ENCODE measurements around the gene DGKD. TPM values are rescaled to one million over a fixed set of nuclear protein-coding genes. Genes with fewer than 3 reads are reported as not detected.
A peak's percentile ranks its signal among the peaks of the same experiment; 100 is the strongest.

Gene DGKD
- total RNA-seq, 1 experiment from 2014 or later: 28.2 TPM

- Histone ChIP-seq H3K4me3 (no peak overlapping the region), H3K36me3 (peaks cover 48% of the 10 kb centered on the region), H3K27me3 (no peaks in the 10 kb centered on the region), H3K9me3 (replicated peaks) (no peaks in the 10 kb centered on the region; the same call in 1 of the 2 replicates), H3K27ac (no peak overlapping the region), H3K4me1 (peaks cover 10% of the 10 kb centered on the region)
- no peak for DNase-seq
Observed at GRCh38 chr2:233481368-233482142, 127.3 kb downstream of the DGKD start.

DNA sequence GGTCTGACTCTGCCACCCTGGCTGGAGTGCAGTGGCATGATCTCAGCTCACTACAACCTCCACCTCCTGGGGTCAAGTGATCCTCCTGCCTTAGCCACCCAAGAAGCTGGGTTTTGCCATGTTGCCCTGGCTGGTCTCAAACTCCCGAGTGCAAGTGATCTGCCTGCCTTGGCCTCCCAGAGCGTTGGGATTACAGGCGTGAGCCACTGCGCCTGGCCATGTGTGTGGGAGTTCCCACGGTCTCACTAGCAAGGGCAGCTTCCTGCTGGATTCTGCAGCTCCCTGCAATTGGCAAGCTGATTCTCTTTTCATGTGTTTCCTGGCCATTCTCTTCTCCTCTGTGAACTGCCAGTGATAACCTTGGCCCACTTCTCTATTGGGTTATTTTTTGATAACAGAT, 128.3 kb downstream of the DGKD start:
- Histone ChIP-seq H3K9me3 (replicated peaks) (no peaks in the 10 kb centered on the region; the same call in 1 of the 2 replicates), H3K36me3 (peaks cover 48% of the 10 kb centered on the region), H3K27ac (no peak overlapping the region), H3K27me3 (no peaks in the 10 kb centered on the region), H3K4me1 (peaks cover 20% of the 10 kb centered on the region), H3K4me3 (no peak overlapping the region)
- no peak for DNase-seq

DNA sequence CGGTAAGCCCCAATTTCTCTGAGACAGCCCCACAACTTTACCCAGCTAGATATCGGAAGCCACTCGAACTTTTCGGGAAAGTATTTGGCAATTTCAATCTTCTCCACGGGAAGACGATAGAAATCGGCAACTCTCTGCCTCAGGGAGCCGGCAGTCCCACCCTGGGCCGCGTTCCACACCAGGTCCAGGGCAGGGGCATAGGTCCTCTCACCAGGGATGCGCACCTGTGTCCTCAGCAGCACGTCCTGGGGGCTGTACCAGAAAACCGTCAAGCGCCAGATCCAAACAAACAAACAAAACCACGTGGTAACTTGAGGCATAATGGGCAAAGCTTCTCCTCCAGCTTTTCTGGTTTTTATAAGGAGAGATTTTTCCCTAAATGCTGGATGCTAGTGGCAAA, 131.4 kb downstream of the DGKD start:
- DNase-seq: no peak
- Histone ChIP-seq H3K27me3 (no peaks in the 10 kb centered on the region), H3K4me3 (no peak overlapping the region), H3K36me3 (peaks cover 51% of the 10 kb centered on the region), H3K27ac (peak overlapping the region; percentile 79; the same call in 1 of the 2 replicates), H3K9me3 (replicated peaks) (no peaks in the 10 kb centered on the region; the same call in 1 of the 2 replicates), H3K4me1 (peaks cover 30% of the 10 kb centered on the region)

GRCh38 chr2:233486357-233486756, 132.1 kb downstream of the DGKD start:
- no peak for DNase-seq
- Histone ChIP-seq H3K4me3 (no peak overlapping the region), H3K36me3 (peaks cover 48% of the 10 kb centered on the region), H3K4me1 (peaks cover 30% of the 10 kb centered on the region), H3K27me3 (no peaks in the 10 kb centered on the region), H3K27ac (peak overlapping the region; percentile 79), H3K9me3 (replicated peaks) (no peaks in the 10 kb centered on the region; the same call in 1 of the 2 replicates)

GRCh38 chr2:233486778-233487552, 132.7 kb downstream of the DGKD start:
- Histone ChIP-seq H3K27ac (peak overlapping the region; percentile 79), H3K36me3 (peaks cover 46% of the 10 kb centered on the region), H3K27me3 (no peaks in the 10 kb centered on the region), H3K4me1 (peaks cover 30% of the 10 kb centered on the region), H3K4me3 (no peak overlapping the region), H3K9me3 (replicated peaks) (no peaks in the 10 kb centered on the region; the same call in 1 of the 2 replicates)
- DNase-seq: peak; percentile 28 to 34

DNA sequence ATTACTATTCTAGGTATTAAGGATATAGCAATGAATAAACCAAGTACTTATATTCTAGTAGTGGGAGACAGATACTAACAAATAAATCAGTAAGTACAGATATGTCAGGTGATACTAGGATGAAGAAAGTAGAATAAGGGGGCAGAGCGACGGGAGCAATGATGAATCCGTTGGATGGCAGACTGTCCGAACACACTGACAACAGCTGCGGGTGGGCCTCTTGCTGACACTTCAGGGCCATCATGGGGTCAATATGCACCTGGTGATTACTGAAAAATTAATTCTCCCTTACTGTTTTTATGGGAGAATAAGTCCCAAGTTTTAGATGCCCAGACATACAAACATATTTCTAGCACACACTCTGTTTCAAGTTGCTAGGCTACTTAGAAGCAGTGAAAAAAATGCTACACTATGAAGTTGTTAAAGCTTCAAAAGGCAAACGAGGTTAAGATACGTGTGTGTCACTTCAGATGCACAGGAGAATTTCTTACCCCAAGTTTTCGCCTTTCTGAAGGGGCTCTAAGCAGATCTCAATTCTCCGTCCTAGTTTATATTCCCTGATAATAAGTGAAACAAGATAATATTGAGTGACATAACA, 133.6 kb downstream of the DGKD start:
- H3K27ac ChIP-seq: peak overlapping the region; percentile 79
- peak; percentile 64 to 71 for DNase-seq
- H3K4me3 ChIP-seq: no peak overlapping the region
- peaks cover 47% of the 10 kb centered on the region for H3K36me3 ChIP-seq
- H3K27me3 ChIP-seq: no peaks in the 10 kb centered on the region
- no peaks in the 10 kb centered on the region; the same call in 1 of the 2 replicates for H3K9me3 ChIP-seq (replicated peaks)
- H3K4me1 ChIP-seq: peaks cover 30% of the 10 kb centered on the region

- no peaks in the 10 kb centered on the region for H3K27me3 ChIP-seq
- no peaks in the 10 kb centered on the region for H3K9me3 ChIP-seq (replicated peaks)
- H3K4me1 ChIP-seq: peaks cover 30% of the 10 kb centered on the region
- H3K27ac ChIP-seq: no peak overlapping the region
- H3K4me3 ChIP-seq: no peak overlapping the region
- peaks cover 34% of the 10 kb centered on the region for H3K36me3 ChIP-seq
- no peak for DNase-seq
Observed at GRCh38 chr2:233489143-233489542, 134.8 kb downstream of the DGKD start.

DNA sequence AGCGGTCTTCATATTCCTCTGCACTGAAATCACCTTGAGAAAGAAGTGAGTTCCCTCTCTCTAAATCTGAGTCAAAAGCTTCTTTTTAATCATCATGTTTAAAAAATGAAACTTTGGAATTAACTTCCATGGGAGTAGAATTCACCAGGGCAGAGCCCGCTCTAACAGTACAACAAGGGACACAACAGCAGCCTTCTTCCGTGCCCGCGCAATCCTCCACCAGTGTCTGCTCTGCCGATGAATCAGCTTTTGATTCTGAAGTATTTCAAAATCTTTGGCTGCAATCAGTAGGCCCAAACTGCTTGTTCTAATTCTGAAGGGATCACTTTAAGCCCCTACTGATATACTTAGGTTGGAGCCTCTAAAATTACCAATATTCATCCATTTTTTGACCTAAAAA, 135.4 kb downstream of the DGKD start:
- Histone ChIP-seq H3K27me3 (no peaks in the 10 kb centered on the region), H3K9me3 (replicated peaks) (no peaks in the 10 kb centered on the region), H3K27ac (no peak overlapping the region), H3K36me3 (peaks cover 29% of the 10 kb centered on the region), H3K4me3 (no peak overlapping the region), H3K4me1 (peaks cover 30% of the 10 kb centered on the region)
- DNase-seq: no peak

DNA sequence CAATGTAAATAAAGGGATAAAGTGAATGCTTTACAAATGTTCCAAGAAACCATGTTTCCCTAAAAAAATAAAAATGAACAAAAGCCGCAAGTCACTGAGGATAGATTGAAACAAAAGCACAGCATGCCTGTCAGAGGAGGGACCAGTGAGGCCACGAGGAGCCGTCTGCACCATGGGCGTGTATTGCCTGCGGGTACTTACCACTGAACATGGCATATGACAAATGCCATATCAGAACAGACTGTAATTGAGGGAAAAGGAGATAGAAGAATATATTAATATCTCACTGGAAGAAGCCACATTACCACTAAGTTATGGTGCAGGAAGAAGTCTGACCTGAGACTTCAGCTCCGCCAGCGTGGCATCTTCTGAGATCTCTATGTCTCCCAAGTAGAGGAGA, 136.5 kb downstream of the DGKD start:
- no peak for DNase-seq
- peaks cover 28% of the 10 kb centered on the region for H3K4me1 ChIP-seq
- H3K9me3 ChIP-seq (replicated peaks): no peaks in the 10 kb centered on the region
- no peak overlapping the region for H3K27ac ChIP-seq
- no peak overlapping the region for H3K4me3 ChIP-seq
- H3K36me3 ChIP-seq: peaks cover 24% of the 10 kb centered on the region
- no peaks in the 10 kb centered on the region for H3K27me3 ChIP-seq

- Histone ChIP-seq H3K36me3 (peaks cover 27% of the 10 kb centered on the region), H3K27me3 (no peaks in the 10 kb centered on the region), H3K4me3 (no peak overlapping the region), H3K4me1 (peaks cover 23% of the 10 kb centered on the region), H3K27ac (no peak overlapping the region), H3K9me3 (replicated peaks) (no peaks in the 10 kb centered on the region)
- no peak for DNase-seq
Observed at GRCh38 chr2:233491326-233491725, 137.0 kb downstream of the DGKD start.

DNA sequence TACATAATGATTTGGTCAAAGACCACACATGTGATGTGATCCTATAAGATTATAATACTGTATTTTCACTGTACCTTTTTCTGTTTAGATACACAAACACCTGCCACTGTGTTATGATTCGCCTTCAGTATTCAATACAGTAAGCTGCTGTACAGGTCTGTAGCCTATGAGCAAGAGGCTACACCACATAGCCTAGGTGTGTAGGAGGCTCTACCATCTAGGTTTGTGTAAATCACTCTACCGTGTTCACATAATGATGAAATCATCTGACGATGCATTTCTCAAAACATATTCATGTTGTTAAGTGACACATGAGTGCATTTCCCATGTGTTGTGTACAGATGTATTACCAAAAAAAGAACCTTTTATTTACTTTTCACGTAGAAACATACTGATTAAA, 137.8 kb downstream of the DGKD start:
- no peak for DNase-seq
- H3K9me3 ChIP-seq (replicated peaks): no peaks in the 10 kb centered on the region
- H3K36me3 ChIP-seq: peaks cover 31% of the 10 kb centered on the region
- H3K27ac ChIP-seq: no peak overlapping the region
- H3K27me3 ChIP-seq: no peaks in the 10 kb centered on the region
- peaks cover 16% of the 10 kb centered on the region for H3K4me1 ChIP-seq
- H3K4me3 ChIP-seq: no peak overlapping the region

DNA sequence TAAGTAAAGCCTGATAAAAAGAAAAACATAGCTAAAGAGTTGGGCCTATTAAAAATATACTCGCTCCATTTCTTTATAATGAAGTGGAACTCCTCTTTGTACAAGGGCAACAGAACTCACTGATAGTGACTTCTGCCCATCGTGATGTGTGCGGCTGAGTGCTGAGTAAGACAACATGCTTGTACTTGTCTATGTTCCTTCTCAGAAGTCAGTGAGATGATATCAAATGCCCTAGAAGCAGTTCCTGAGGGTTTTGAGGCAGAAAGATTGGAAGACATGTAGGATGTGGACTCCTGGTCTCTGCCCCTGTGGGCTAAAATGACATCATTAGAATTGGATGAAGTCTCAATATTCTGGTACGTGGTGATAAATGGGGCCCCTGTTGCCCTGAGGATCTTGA, 138.5 kb downstream of the DGKD start:
- no peaks in the 10 kb centered on the region for H3K9me3 ChIP-seq (replicated peaks)
- H3K4me3 ChIP-seq: no peak overlapping the region
- peaks cover 31% of the 10 kb centered on the region for H3K36me3 ChIP-seq
- H3K27me3 ChIP-seq: no peaks in the 10 kb centered on the region
- H3K4me1 ChIP-seq: peaks cover 9% of the 10 kb centered on the region
- DNase-seq: no peak
- H3K27ac ChIP-seq: no peak overlapping the region

DNA sequence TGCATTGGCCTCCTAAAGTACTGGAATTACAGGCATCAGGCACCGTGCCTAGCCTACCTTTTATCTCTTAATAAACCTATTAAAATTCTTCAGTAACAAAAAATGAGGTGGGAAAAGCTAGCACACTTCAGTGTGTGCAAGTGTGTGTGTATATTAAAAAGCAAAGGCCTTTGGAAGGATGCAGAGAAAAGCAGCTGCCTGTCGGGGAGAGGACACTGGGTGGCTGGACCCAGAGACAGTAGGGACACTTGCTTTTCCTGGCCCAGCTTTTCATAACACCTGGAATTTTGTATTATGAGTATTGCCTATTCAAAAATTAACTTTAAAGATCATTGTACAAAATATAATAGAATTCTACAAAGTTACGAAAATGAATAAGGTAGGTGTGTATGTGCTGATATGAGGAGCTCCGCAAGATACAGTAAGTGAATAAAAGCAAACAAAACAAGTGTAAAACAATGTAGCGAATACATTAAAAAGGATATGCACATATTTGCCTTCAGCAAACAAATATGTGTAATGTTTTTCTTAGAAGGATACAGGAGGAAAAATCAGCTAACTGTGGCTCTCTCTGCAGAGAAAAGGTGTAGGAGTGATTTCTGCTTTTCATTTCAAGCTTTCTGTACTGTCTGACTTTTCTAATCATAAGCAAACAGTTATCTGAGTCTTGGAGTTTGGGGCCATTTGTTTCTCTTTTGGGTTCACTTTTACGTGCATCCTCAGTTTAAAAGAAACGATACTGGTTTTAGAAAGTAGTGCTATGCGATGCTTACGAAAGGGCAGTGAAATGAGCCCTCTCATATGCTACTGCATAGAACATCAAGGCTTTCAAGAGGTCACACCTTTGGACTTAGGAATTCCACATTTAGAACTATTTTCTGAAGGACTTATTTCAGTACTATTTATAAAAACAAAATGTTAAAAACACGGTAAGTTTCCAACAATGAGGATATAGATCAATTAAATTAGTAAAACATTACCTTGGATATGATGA, 141.5 kb downstream of the DGKD start:
- Histone ChIP-seq H3K4me1 (no peaks in the 10 kb centered on the region), H3K36me3 (peaks cover 43% of the 10 kb centered on the region), H3K4me3 (no peak overlapping the region), H3K27ac (no peak overlapping the region), H3K27me3 (no peaks in the 10 kb centered on the region), H3K9me3 (replicated peaks) (no peaks in the 10 kb centered on the region)
- no peak for DNase-seq

- H3K4me1 ChIP-seq: no peaks in the 10 kb centered on the region
- no peak for DNase-seq
- H3K27ac ChIP-seq: no peak overlapping the region
- H3K36me3 ChIP-seq: peaks cover 44% of the 10 kb centered on the region
- no peaks in the 10 kb centered on the region for H3K27me3 ChIP-seq
- peaks cover under 1% of the 10 kb centered on the region; the same call in 1 of the 2 replicates for H3K9me3 ChIP-seq (replicated peaks)
- no peak overlapping the region for H3K4me3 ChIP-seq
Observed at GRCh38 chr2:233497692-233498091, 143.4 kb downstream of the DGKD start.
